Skeletal muscle tissue (tissue), 4 donors: Measurements from ENCODE around the gene CDKAL1. TPM values are rescaled to one million over a fixed set of nuclear protein-coding genes. Genes with fewer than 3 reads are reported as not detected.
"Not testable (repeated sequence)": the region's sequence is repeated elsewhere in the genome, so short reads cannot be mapped to it uniquely, and the experiment has no call there.

Experiments used
- H3K27ac ChIP-seq: one replicate; pipeline ENCODE4 v1.7.0; 2013; ENCODE audit warnings: mild to moderate bottlenecking, low read depth, low read length, inconsistent platforms
- H3K27me3 ChIP-seq, 3 donors: one replicate each; pipeline ENCODE4 v1.7.0; 2013; ENCODE audit warnings: low read length in 3 of 3; ENCODE audit not compliant: control insufficient read depth in 3 of 3, insufficient read depth in 3 of 3
- H3K36me3 ChIP-seq, 3 donors: one replicate each; pipeline ENCODE4 v1.7.0; 2013; ENCODE audit warnings: low read length in 3 of 3; ENCODE audit not compliant: control insufficient read depth in 3 of 3, insufficient read depth in 3 of 3
- H3K4me1 ChIP-seq, 3 donors: one replicate each; pipeline ENCODE4 v1.7.0; 2013; ENCODE audit warnings: low read length in 3 of 3, mild to moderate bottlenecking in 3 of 3; ENCODE audit not compliant: control insufficient read depth in 3 of 3, insufficient read depth in 3 of 3
- H3K4me3 ChIP-seq, 3 donors: one replicate each; pipeline ENCODE4 v1.7.0; 2013; ENCODE audit warnings: low read length in 3 of 3
- H3K9ac ChIP-seq, 3 donors: one replicate each; pipeline ENCODE4 v1.7.0; 2013; ENCODE audit warnings: low read length in 3 of 3, mild to moderate bottlenecking in 3 of 3, moderate library complexity in 2 of 3, low read depth in 1 of 3
- H3K9me3 ChIP-seq, 3 donors: one replicate each; pipeline ENCODE4 v1.7.0; 2013; ENCODE audit warnings: low read length in 3 of 3; ENCODE audit not compliant: control insufficient read depth in 3 of 3
- total RNA-seq: library from RNA; depleted of rRNA; stranded (reverse); fragments of >200 nt; gene quantifications from one replicate; pipeline ENCODE4 v1.2.3, GENCODE V29; 2014
- donor health status: Osteomylitis.

The CDKAL1 gene
- total RNA-seq, 1 donor from 2014 or later, result 42.8 TPM

GRCh38 chr6:20548264-20548663, 14.0 kb downstream of the CDKAL1 start:
- Histone ChIP-seq H3K27me3 (no peaks in the 10 kb centered on the region), H3K9me3 (no peaks in the 10 kb centered on the region), H3K36me3 (peaks cover 0 to 22% (median 15%) of the 10 kb centered on the region in 3 donors), H3K9ac (no peak overlapping the region), H3K4me3 (no peak overlapping the region), H3K4me1 (peaks cover 0 to under 1% (median 0%) of the 10 kb centered on the region in 3 donors), H3K27ac (no peak overlapping the region)

GRCh38 chr6:20549398-20549797, 15.1 kb downstream of the CDKAL1 start:
- H3K9ac ChIP-seq, H3K9me3 ChIP-seq, H3K27ac ChIP-seq, H3K4me3 ChIP-seq, H3K4me1 ChIP-seq, H3K27me3 ChIP-seq: not testable (repeated sequence)
- H3K36me3 ChIP-seq, result peaks cover 0 to 23% (median 15%) of the 10 kb centered on the region in 3 donors

- H3K27me3 ChIP-seq, result no peaks in the 10 kb centered on the region
- no peaks in the 10 kb centered on the region for H3K9me3 ChIP-seq
- no peak overlapping the region for H3K4me3 ChIP-seq
- no peak overlapping the region for H3K27ac ChIP-seq
- peaks cover 0 to 12% (median 7%) of the 10 kb centered on the region in 3 donors for H3K36me3 ChIP-seq
- H3K4me1 ChIP-seq, result peaks cover 0 to 4% (median 0%) of the 10 kb centered on the region in 3 donors
- H3K9ac ChIP-seq, result no peak overlapping the region
Measured at GRCh38 chr6:20554326-20554725, 20.1 kb downstream of the CDKAL1 start.

GRCh38 chr6:20554817-20555216, 20.6 kb downstream of the CDKAL1 start:
- H3K36me3 ChIP-seq, result peaks cover 0 to 12% (median 7%) of the 10 kb centered on the region in 3 donors
- no peaks in the 10 kb centered on the region for H3K9me3 ChIP-seq
- H3K27me3 ChIP-seq, result no peaks in the 10 kb centered on the region
- H3K4me3 ChIP-seq, result no peak overlapping the region
- H3K9ac ChIP-seq, result no peak overlapping the region
- no peak overlapping the region for H3K27ac ChIP-seq
- H3K4me1 ChIP-seq, result peaks cover 0 to 9% (median 0%) of the 10 kb centered on the region in 3 donors

- Histone ChIP-seq H3K9ac (peak overlapping the region; percentile 1 to 61 (median 57)), H3K36me3 (no peaks in the 10 kb centered on the region), H3K9me3 (no peaks in the 10 kb centered on the region), H3K27me3 (no peaks in the 10 kb centered on the region), H3K4me1 (peaks cover 4 to 12% (median 5%) of the 10 kb centered on the region in 3 donors), H3K4me3 (peak overlapping the region in 2 of 3 donors; percentile 1 to 39), H3K27ac (peak overlapping the region; percentile 67)
Measured at GRCh38 chr6:20559924-20560551, 25.8 kb downstream of the CDKAL1 start.

GRCh38 chr6:20563377-20563776, 29.1 kb downstream of the CDKAL1 start:
- H3K9ac ChIP-seq, result no peak overlapping the region
- no peak overlapping the region for H3K27ac ChIP-seq
- no peaks in the 10 kb centered on the region for H3K36me3 ChIP-seq
- H3K4me3 ChIP-seq, result no peak overlapping the region
- H3K27me3 ChIP-seq, result no peaks in the 10 kb centered on the region
- no peaks in the 10 kb centered on the region for H3K9me3 ChIP-seq
- peaks cover 4 to 12% (median 5%) of the 10 kb centered on the region in 3 donors for H3K4me1 ChIP-seq

- Histone ChIP-seq H3K9ac (no peak overlapping the region), H3K4me3 (no peak overlapping the region), H3K9me3 (no peaks in the 10 kb centered on the region), H3K27ac (no peak overlapping the region), H3K4me1 (peaks cover 4 to 12% (median 5%) of the 10 kb centered on the region in 3 donors), H3K36me3 (no peaks in the 10 kb centered on the region), H3K27me3 (no peaks in the 10 kb centered on the region)
Measured at GRCh38 chr6:20564269-20564668, 30.0 kb downstream of the CDKAL1 start.

- H3K27me3 ChIP-seq, result no peaks in the 10 kb centered on the region
- H3K36me3 ChIP-seq, result no peaks in the 10 kb centered on the region
- no peak overlapping the region for H3K27ac ChIP-seq
- H3K9me3 ChIP-seq, result no peaks in the 10 kb centered on the region
- H3K4me3 ChIP-seq, result no peak overlapping the region
- H3K4me1 ChIP-seq, result peaks cover 4 to 6% (median 5%) of the 10 kb centered on the region in 3 donors
- no peak overlapping the region for H3K9ac ChIP-seq
Measured at GRCh38 chr6:20564777-20565176, 30.5 kb downstream of the CDKAL1 start.

GRCh38 chr6:20565342-20565741, 31.1 kb downstream of the CDKAL1 start:
- Histone ChIP-seq H3K27me3 (no peaks in the 10 kb centered on the region), H3K9me3 (no peaks in the 10 kb centered on the region), H3K36me3 (no peaks in the 10 kb centered on the region), H3K27ac (no peak overlapping the region), H3K4me1 (peaks cover 2 to 5% (median 4%) of the 10 kb centered on the region in 3 donors), H3K9ac (no peak overlapping the region), H3K4me3 (no peak overlapping the region)

- H3K27me3 ChIP-seq, result no peaks in the 10 kb centered on the region
- no peaks in the 10 kb centered on the region for H3K4me1 ChIP-seq
Measured at GRCh38 chr6:20566109-20566508, 31.9 kb downstream of the CDKAL1 start.

More at GRCh38 chr6:20566109-20566508, 31.9 kb downstream of the CDKAL1 start:
- H3K36me3 ChIP-seq, result no peaks in the 10 kb centered on the region
- no peak overlapping the region for H3K4me3 ChIP-seq
- H3K27ac ChIP-seq, result no peak overlapping the region
- H3K9ac ChIP-seq, result no peak overlapping the region
- H3K9me3 ChIP-seq, result no peaks in the 10 kb centered on the region
